GM18951 (cell line): ENCODE data around the gene RHOF.

ENCODE experiments used
- POLR2A ChIP-seq: IDR thresholded peaks from 4 replicates; pipeline ENCODE4 v1.6.1; 2011; ENCODE audit warnings: mild to moderate bottlenecking; ENCODE audit not compliant: insufficient read length, insufficient read depth; ENCODE audit errors: extremely low read depth
- in situ Hi-C: fragments of 300-500 bp; cut with MboI; formaldehyde crosslinking; loops from one replicate; pipeline ENCODE4 v1.12.0; 2022; ENCODE audit warnings: low sequenced_read_pairs, mixed read lengths, inconsistent platforms; ENCODE audit not compliant: unreplicated experiment

The RHOF gene

GRCh38 chr12:121826318-121827150 is 33.0 kb upstream of the RHOF start:
- in situ Hi-C loops = no loop called here
- TF ChIP-seq POLR2A = no peak

GRCh38 chr12:121825041-121825523 is 31.6 kb upstream of the RHOF start:
- in situ Hi-C loops = no loop called here
- TF ChIP-seq POLR2A = no peak

- in situ Hi-C loops = no loop called here
- no peak for TF ChIP-seq POLR2A
Measured at GRCh38 chr12:121823727-121824115, 30.2 kb upstream of the RHOF start.

GRCh38 chr12:121823101-121823726 is 29.7 kb upstream of the RHOF start:
- in situ Hi-C loops = no loop called here
- no peak for TF ChIP-seq POLR2A

GRCh38 chr12:121822393-121823100 is 29.1 kb upstream of the RHOF start:
- TF ChIP-seq POLR2A = no peak
- in situ Hi-C loops = no loop called here

- in situ Hi-C loops = no loop called here
- TF ChIP-seq POLR2A = no peak
Measured at GRCh38 chr12:121820056-121820455, 26.6 kb upstream of the RHOF start.

GRCh38 chr12:121819212-121819949 is 25.9 kb upstream of the RHOF start:
- in situ Hi-C loops = no loop called here
- no peak for TF ChIP-seq POLR2A

GRCh38 chr12:121817648-121818043 is 24.2 kb upstream of the RHOF start:
- in situ Hi-C loops = no loop called here
- TF ChIP-seq POLR2A = no peak

- no peak for TF ChIP-seq POLR2A
- in situ Hi-C loops = no loop called here
Measured at GRCh38 chr12:121816925-121817647, 23.6 kb upstream of the RHOF start.

GRCh38 chr12:121815263-121815662 is 21.8 kb upstream of the RHOF start:
- no peak for TF ChIP-seq POLR2A
- in situ Hi-C loops = no loop called here

- TF ChIP-seq POLR2A = no peak
- in situ Hi-C loops = no loop called here
Measured at GRCh38 chr12:121814429-121815119, 21.1 kb upstream of the RHOF start.

- in situ Hi-C loops = no loop called here
- TF ChIP-seq POLR2A = no peak
Measured at GRCh38 chr12:121813951-121814350, 20.5 kb upstream of the RHOF start.
